ENCODE results near the gene APOC1. TPM values are rescaled to one million over a fixed set of nuclear protein-coding genes. Genes with fewer than 3 reads are reported as not detected.
"Not testable (repeated sequence)": the region's sequence is repeated elsewhere in the genome, so short reads cannot be mapped to it uniquely, and the experiment has no call there.

Gene APOC1
- total RNA-seq, 6 experiments from 2014 or later, result 4,903 to 7,393 (median 5,741) TPM

GRCh38 chr19:44882063-44882462, 32.3 kb upstream of the APOC1 start:
- Histone ChIP-seq H3K4me1 (no peaks in the 10 kb centered on the region), H3K27me3 (no peaks in the 10 kb centered on the region), H3K9me3 (no peaks in the 10 kb centered on the region), H3K27ac (no peak overlapping the region), H3K4me3 (no peak overlapping the region), H3K36me3 (peaks cover 0 to 28% (median 3%) of the 10 kb centered on the region in 4 donors)
- no peak for TF ChIP-seq POLR2A (IDR thresholded peaks at IDR 0.05)
- TF ChIP-seq CTCF (IDR thresholded peaks at IDR 0.05), result no peak
- no peak for ATAC-seq
- 98% methylated on average over 10 of the region's 15 CpGs for WGBS (ENCODE audit: insufficient coverage, low coverage, low lambda C conversion rate, missing lambda C conversion rate)
- intact Hi-C loops (cut with DNase I), result loop anchor here in 1 of 2 donors (10.0 kb wide), 1 partner anchor 183 kb away; no protein-coding TSS in a partner anchor
- DNase-seq, result no peak

- intact Hi-C loops (cut with DNase I), result loop anchor here in 1 of 2 donors (10.0 kb wide), 1 partner anchor 182 kb away; no protein-coding TSS in a partner anchor
- ATAC-seq, H3K4me3 ChIP-seq, H3K9me3 ChIP-seq, DNase-seq, H3K27me3 ChIP-seq, H3K27ac ChIP-seq, H3K4me1 ChIP-seq: not testable (repeated sequence)
- peaks cover 0 to 31% (median 3%) of the 10 kb centered on the region in 4 donors for H3K36me3 ChIP-seq
- 90% methylated on average over 10 of the region's 19 CpGs for WGBS (ENCODE audit: insufficient coverage, low coverage, low lambda C conversion rate, missing lambda C conversion rate)
These were observed 31.6 kb upstream of the APOC1 start for GRCh38 chr19:44882619-44883397.

GRCh38 chr19:44883922-44884321, 30.5 kb upstream of the APOC1 start:
- H3K9me3 ChIP-seq, result no peaks in the 10 kb centered on the region
- TF ChIP-seq POLR2A (IDR thresholded peaks at IDR 0.05) (no peak), CTCF (IDR thresholded peaks at IDR 0.05) (no peak)
- H3K27ac ChIP-seq, result no peak overlapping the region
- H3K4me3 ChIP-seq, result no peak overlapping the region
- H3K27me3 ChIP-seq, result no peaks in the 10 kb centered on the region
- 93% methylated on average over 5 of the region's 5 CpGs for WGBS (ENCODE audit: insufficient coverage, low coverage, low lambda C conversion rate, missing lambda C conversion rate)
- no peak for DNase-seq
- peaks cover 0 to 30% (median 4%) of the 10 kb centered on the region in 4 donors for H3K36me3 ChIP-seq
- no peaks in the 10 kb centered on the region for H3K4me1 ChIP-seq
- ATAC-seq, result no peak
- intact Hi-C loops (cut with DNase I), result loop anchor here in 1 of 2 donors (10.0 kb wide), 1 partner anchor 181 kb away; no protein-coding TSS in a partner anchor

- Histone ChIP-seq H3K4me3 (no peak overlapping the region), H3K4me1 (peaks cover 0 to 3% (median 1%) of the 10 kb centered on the region in 4 donors), H3K9me3 (no peaks in the 10 kb centered on the region), H3K27me3 (no peaks in the 10 kb centered on the region), H3K36me3 (peaks cover 0 to 29% (median 4%) of the 10 kb centered on the region in 4 donors), H3K27ac (no peak overlapping the region)
- no peak for TF ChIP-seq POLR2A (IDR thresholded peaks at IDR 0.05)
- no peak for TF ChIP-seq CTCF (IDR thresholded peaks at IDR 0.05)
- 92% methylated on average over 4 of the region's 4 CpGs for WGBS (ENCODE audit: insufficient coverage, low coverage, low lambda C conversion rate, missing lambda C conversion rate)
- intact Hi-C loops (cut with DNase I), result loop anchor here in 1 of 2 donors (10.0 kb wide), 1 partner anchor 180 kb away; no protein-coding TSS in a partner anchor
- no peak for ATAC-seq
- no peak for DNase-seq
These were observed 29.8 kb upstream of the APOC1 start for GRCh38 chr19:44884566-44884965.

GRCh38 chr19:44886141-44886540, 28.3 kb upstream of the APOC1 start:
- DNase-seq, result no peak
- no CpG with 5 or more reads among the region's 6 CpGs for WGBS (ENCODE audit: insufficient coverage, low coverage, low lambda C conversion rate, missing lambda C conversion rate)
- Histone ChIP-seq H3K4me3 (no peak overlapping the region), H3K9me3 (no peaks in the 10 kb centered on the region), H3K36me3 (peaks cover 0 to 29% (median 4%) of the 10 kb centered on the region in 4 donors), H3K4me1 (peaks cover 0 to 8% (median 4%) of the 10 kb centered on the region in 4 donors), H3K27me3 (no peaks in the 10 kb centered on the region), H3K27ac (no peak overlapping the region)
- no peak for ATAC-seq
- intact Hi-C loops (cut with DNase I), result loop anchor here in 1 of 2 donors (10.0 kb wide), 1 partner anchor 179 kb away; no protein-coding TSS in a partner anchor
- TF ChIP-seq CTCF (IDR thresholded peaks at IDR 0.05) (no peak), POLR2A (IDR thresholded peaks at IDR 0.05) (no peak)
